Skeletal muscle satellite cell (primary cell): ENCODE results near the gene CTRB2.
"Not testable (repeated sequence)": the region's sequence is repeated elsewhere in the genome, so short reads cannot be mapped to it uniquely, and the experiment has no call there.

Source experiments
- H3K27me3 ChIP-seq: 2 replicates; pipeline ENCODE4 v1.7.0; 2013; ENCODE audit warnings: low read length; ENCODE audit not compliant: control insufficient read depth, insufficient read depth
- H3K36me3 ChIP-seq: 2 replicates; pipeline ENCODE4 v1.7.0; 2013; ENCODE audit warnings: mild to moderate bottlenecking, control low read depth, low read length; ENCODE audit not compliant: insufficient read depth
- H3K4me1 ChIP-seq: 2 replicates; pipeline ENCODE4 v1.7.0; 2013; ENCODE audit warnings: low read length; ENCODE audit not compliant: control insufficient read depth, insufficient read depth
- H3K4me2 ChIP-seq: 2 replicates; pipeline ENCODE4 v1.7.0; 2013; ENCODE audit warnings: mild to moderate bottlenecking, low read length
- H3K4me3 ChIP-seq: 2 replicates; pipeline ENCODE4 v1.7.0; 2013; ENCODE audit warnings: low read length
- H3K9ac ChIP-seq: 2 replicates; pipeline ENCODE4 v1.7.0; 2013; ENCODE audit warnings: mild to moderate bottlenecking, low read depth, low read length, moderate library complexity
- H3K9me3 ChIP-seq: replicated peaks from 2 replicates; pipeline ENCODE4 v1.7.0; 2013; ENCODE audit warnings: mild to moderate bottlenecking, control low read depth, low read length

CTRB2 gene

DNA sequence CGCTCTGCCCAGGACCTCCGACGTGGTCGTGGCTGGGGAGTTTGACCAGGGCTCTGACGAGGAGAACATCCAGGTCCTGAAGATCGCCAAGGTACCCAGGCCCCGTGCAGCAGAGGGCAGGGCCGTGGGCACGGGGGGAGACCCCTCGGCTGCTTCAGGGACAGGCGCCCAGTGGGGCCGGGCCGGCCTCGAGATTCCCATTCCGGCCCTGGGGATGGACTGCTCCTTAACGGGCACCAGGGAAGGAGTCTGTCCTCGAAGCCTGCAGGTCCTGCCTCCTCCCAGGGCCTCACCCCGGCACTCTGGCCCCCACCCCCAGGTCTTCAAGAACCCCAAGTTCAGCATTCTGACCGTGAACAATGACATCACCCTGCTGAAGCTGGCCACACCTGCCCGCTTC lies 16.2 kb upstream of the CTRB2 start:
- H3K9ac ChIP-seq, H3K4me2 ChIP-seq, H3K27me3 ChIP-seq: not testable (repeated sequence)

DNA sequence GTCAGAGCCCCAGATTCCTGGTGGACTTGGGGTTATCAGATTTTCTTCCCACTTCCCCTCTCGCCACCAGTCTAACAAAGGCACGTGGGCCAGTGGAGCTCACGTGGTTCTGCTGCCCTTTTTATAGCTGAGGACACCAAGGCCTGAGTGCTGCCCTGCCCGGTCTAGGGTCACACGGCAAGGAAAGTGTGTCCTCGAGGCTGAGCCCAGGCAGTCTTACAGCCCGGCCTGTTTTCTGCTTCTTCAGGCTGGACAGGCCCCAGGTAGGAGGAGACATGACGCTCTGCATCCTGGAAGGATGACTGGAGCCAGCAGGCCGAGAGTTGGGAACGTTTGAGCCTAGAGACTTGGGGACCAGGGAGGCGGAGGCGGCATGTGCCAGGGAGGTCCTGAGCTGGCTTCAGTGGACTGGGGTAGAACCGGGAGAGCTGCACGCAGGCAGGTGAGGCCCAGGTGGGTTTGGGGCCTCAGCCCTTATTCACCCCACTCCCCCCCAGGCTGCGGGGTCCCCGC lies 15.4 kb upstream of the CTRB2 start:
- H3K4me3 ChIP-seq = no peak overlapping the region

More for the DNA sequence above, 16.2 kb upstream of the CTRB2 start:
- peaks cover 10% of the 10 kb centered on the region for H3K36me3 ChIP-seq
- H3K9me3 ChIP-seq, H3K4me3 ChIP-seq, H3K4me1 ChIP-seq: not testable (repeated sequence)

GRCh38 chr16:75219838-75220237 lies 12.9 kb upstream of the CTRB2 start:
- Histone ChIP-seq H3K4me3 (no peak overlapping the region), H3K27me3 (no peaks in the 10 kb centered on the region), H3K4me2 (no peak overlapping the region), H3K9ac (no peak overlapping the region), H3K9me3 (no peaks in the 10 kb centered on the region), H3K4me1 (no peaks in the 10 kb centered on the region), H3K36me3 (no peaks in the 10 kb centered on the region)

More for the DNA sequence above, 15.4 kb upstream of the CTRB2 start:
- H3K4me2 ChIP-seq = no peak overlapping the region
- no peaks in the 10 kb centered on the region for H3K9me3 ChIP-seq
- peaks cover 2% of the 10 kb centered on the region for H3K36me3 ChIP-seq
- H3K4me1 ChIP-seq = no peaks in the 10 kb centered on the region
- no peaks in the 10 kb centered on the region for H3K27me3 ChIP-seq
- no peak overlapping the region for H3K9ac ChIP-seq

- no peak overlapping the region for H3K9ac ChIP-seq
- H3K4me3 ChIP-seq = no peak overlapping the region
- no peaks in the 10 kb centered on the region for H3K36me3 ChIP-seq
- H3K27me3 ChIP-seq = no peaks in the 10 kb centered on the region
- no peaks in the 10 kb centered on the region for H3K9me3 ChIP-seq
- no peaks in the 10 kb centered on the region for H3K4me1 ChIP-seq
- no peak overlapping the region for H3K4me2 ChIP-seq
Measured at GRCh38 chr16:75219088-75219487, 12.1 kb upstream of the CTRB2 start.

- no peaks in the 10 kb centered on the region for H3K27me3 ChIP-seq
- H3K4me1 ChIP-seq = no peaks in the 10 kb centered on the region
- no peak within 1 kb of the TSS for H3K4me2 ChIP-seq
- H3K36me3 ChIP-seq = no peaks in the 10 kb centered on the region
- no peak within 1 kb of the TSS for H3K9ac ChIP-seq
- H3K9me3 ChIP-seq = no peaks in the 10 kb centered on the region
- H3K4me3 ChIP-seq = no peak within 1 kb of the TSS
Measured at GRCh38 chr16:75218256-75219076, 11.5 kb upstream of the CTRB2 start, which contains the start of gene CTRB1. CTRB1 (plus strand) TSS chr16:75218988; CDS start chr16:75219008, 20 bp downstream.

DNA sequence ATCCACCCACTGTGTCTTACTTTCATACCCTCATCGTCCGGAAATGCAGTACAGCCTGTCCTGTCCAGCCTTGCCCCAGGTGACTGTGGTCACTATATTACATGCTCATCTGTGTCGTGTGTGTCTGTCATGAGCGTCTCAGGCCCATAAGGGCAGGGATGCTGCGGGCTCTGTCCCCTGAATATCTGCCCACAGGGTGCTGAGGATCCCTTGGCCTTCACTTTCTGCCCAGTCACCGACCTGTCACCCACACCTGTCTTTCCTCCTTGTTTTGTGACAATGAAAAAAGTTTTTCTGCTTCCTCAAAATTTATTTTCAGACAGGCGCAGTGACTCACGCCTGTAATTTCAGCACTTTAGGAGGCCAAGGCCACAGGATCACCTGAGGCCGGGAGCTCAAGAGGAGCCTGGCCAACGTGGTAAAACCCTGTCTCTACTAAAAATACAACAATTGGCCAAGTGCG lies 10.5 kb upstream of the CTRB2 start:
- Histone ChIP-seq H3K4me2 (no peak overlapping the region), H3K27me3 (peaks cover 1% of the 10 kb centered on the region), H3K9ac (no peak overlapping the region), H3K4me3 (no peak overlapping the region), H3K4me1 (no peaks in the 10 kb centered on the region), H3K9me3 (no peaks in the 10 kb centered on the region), H3K36me3 (no peaks in the 10 kb centered on the region)

- no peak overlapping the region for H3K4me3 ChIP-seq
- no peak overlapping the region for H3K9ac ChIP-seq
- no peaks in the 10 kb centered on the region for H3K36me3 ChIP-seq
- no peak overlapping the region for H3K4me2 ChIP-seq
- H3K27me3 ChIP-seq = peaks cover 7% of the 10 kb centered on the region
- no peaks in the 10 kb centered on the region for H3K4me1 ChIP-seq
- H3K9me3 ChIP-seq = no peaks in the 10 kb centered on the region
Measured at GRCh38 chr16:75216576-75216975, 9.6 kb upstream of the CTRB2 start.

DNA sequence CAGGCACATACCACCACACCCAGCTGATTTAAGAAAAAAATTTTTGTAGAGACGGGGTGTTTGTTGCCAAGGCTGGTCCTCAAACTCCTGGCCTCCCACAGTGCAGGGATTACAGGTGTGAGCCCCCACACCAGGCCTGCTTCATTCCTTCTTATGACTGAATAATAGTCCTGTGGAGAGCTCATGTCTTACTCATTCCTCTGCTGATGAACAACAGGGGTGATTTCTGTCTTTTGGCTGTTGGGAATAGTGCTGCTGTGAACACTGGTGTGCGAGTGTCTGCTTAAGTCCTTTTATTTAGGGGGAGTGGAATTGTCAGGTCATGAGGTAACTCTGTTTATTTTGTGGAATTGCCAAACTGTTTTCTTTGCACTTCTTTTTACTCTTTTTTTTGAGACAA lies 9.2 kb upstream of the CTRB2 start:
- Histone ChIP-seq H3K27me3 (peaks cover 7% of the 10 kb centered on the region), H3K4me3 (no peak overlapping the region), H3K4me2 (no peak overlapping the region), H3K36me3 (no peaks in the 10 kb centered on the region), H3K9me3 (no peaks in the 10 kb centered on the region), H3K4me1 (no peaks in the 10 kb centered on the region), H3K9ac (no peak overlapping the region)

- not testable (repeated sequence) for H3K9ac ChIP-seq, H3K9me3 ChIP-seq, H3K4me1 ChIP-seq, H3K4me2 ChIP-seq, H3K36me3 ChIP-seq, H3K27me3 ChIP-seq, H3K4me3 ChIP-seq
Measured at GRCh38 chr16:75211286-75211685, 4.3 kb upstream of the CTRB2 start.

- Histone ChIP-seq H3K4me3 (no peak overlapping the region), H3K9ac (no peak overlapping the region), H3K27me3 (peaks cover 7% of the 10 kb centered on the region), H3K36me3 (no peaks in the 10 kb centered on the region), H3K4me1 (no peaks in the 10 kb centered on the region), H3K9me3 (no peaks in the 10 kb centered on the region), H3K4me2 (no peak overlapping the region)
Measured at GRCh38 chr16:75209944-75210343, 3.0 kb upstream of the CTRB2 start.

DNA sequence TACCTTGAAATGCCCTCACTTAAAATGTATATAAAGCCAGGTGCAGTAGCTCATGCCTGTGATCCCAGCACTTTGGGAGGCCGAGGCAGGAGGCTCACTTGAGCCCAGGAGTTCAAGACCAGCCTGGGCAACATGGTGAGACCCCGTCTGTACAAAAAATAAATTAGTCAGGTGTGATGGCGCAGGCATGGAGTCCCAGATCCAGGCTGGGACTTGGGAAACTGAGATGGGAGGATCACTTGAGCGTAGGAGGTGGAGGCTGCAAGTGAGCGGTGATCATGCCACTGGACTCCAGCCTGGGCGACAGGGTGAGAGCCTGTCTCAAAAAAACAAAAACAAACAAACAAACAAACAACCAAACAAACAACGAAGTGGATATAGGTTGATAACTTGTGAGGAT lies 2.6 kb upstream of the CTRB2 start:
- H3K27me3 ChIP-seq, H3K4me2 ChIP-seq, H3K9me3 ChIP-seq, H3K9ac ChIP-seq, H3K4me3 ChIP-seq, H3K4me1 ChIP-seq, H3K36me3 ChIP-seq: not testable (repeated sequence)
